GM06990 (cell line): ENCODE results near the gene SSTR3.
"Not testable (repeated sequence)": the region's sequence is repeated elsewhere in the genome, so short reads cannot be mapped to it uniquely, and the experiment has no call there.

Experiments used
- DNase-seq: peaks from one replicate; pipeline ENCODE4 v3.0.0-alpha.2; 2011; ENCODE audit not compliant: insufficient read length; ENCODE audit errors: extremely low read depth
- H3K27me3 ChIP-seq: replicated peaks from 2 replicates; pipeline ENCODE4 v1.6.0; 2011; ENCODE audit warnings: low read length; ENCODE audit not compliant: control insufficient read depth, insufficient read depth
- H3K36me3 ChIP-seq: 2 replicates; pipeline ENCODE4 v1.5.1; 2011; ENCODE audit warnings: low read length; ENCODE audit not compliant: control insufficient read depth, insufficient read depth
- H3K4me3 ChIP-seq: replicated peaks from 2 replicates; pipeline ENCODE4 v1.5.1; 2011; ENCODE audit warnings: low read depth, mild to moderate bottlenecking, control low read depth, low read length
- CTCF ChIP-seq: IDR thresholded peaks from 2 replicates; pipeline ENCODE4 v1.5.1; 2011; ENCODE audit warnings: low read length, control low read depth, mild to moderate bottlenecking, inconsistent platforms; ENCODE audit not compliant: insufficient read depth, poor library complexity, severe bottlenecking

SSTR3 gene

GRCh38 chr22:37172266-37173245, 39.7 kb downstream of the SSTR3 start:
- Histone ChIP-seq H3K27me3 (no peaks in the 10 kb centered on the region), H3K4me3 (no peak overlapping the region), H3K36me3 (no peaks in the 10 kb centered on the region)
- TF ChIP-seq CTCF, result no peak
- DNase-seq, result no peak

- TF ChIP-seq CTCF, result no peak
- Histone ChIP-seq H3K27me3 (no peaks in the 10 kb centered on the region), H3K36me3 (no peaks in the 10 kb centered on the region), H3K4me3 (no peak overlapping the region)
- no peak for DNase-seq
Observed at GRCh38 chr22:37171662-37172061, 40.6 kb downstream of the SSTR3 start.

GRCh38 chr22:37170689-37171405, 41.4 kb downstream of the SSTR3 start:
- not testable (repeated sequence) for DNase-seq, H3K36me3 ChIP-seq, H3K27me3 ChIP-seq, H3K4me3 ChIP-seq

- TF ChIP-seq CTCF, result peak; percentile 10
- no peak for DNase-seq
- H3K4me3 ChIP-seq, result no peak overlapping the region
- H3K36me3 ChIP-seq, result no peaks in the 10 kb centered on the region
- no peaks in the 10 kb centered on the region for H3K27me3 ChIP-seq
Observed at GRCh38 chr22:37169947-37170688, 42.2 kb downstream of the SSTR3 start.

- Histone ChIP-seq H3K4me3 (no peak overlapping the region), H3K27me3 (no peaks in the 10 kb centered on the region), H3K36me3 (no peaks in the 10 kb centered on the region)
- TF ChIP-seq CTCF, result no peak
- DNase-seq, result no peak
Observed at GRCh38 chr22:37169406-37169805, 42.9 kb downstream of the SSTR3 start.
